VCaP (cell line): Measurements from ENCODE around the gene MEAK7.

Experiments
- H3K27ac ChIP-seq: fragments of 450-650 bp; 2 replicates; pipeline ENCODE4 v1.5.1; 2017
- TF ChIP-seq, protein P1 (sequence below): fragments of 450-650 bp; conservative IDR thresholded peaks from 2 replicates; pipeline ENCODE4 v1.5.1; 2017; ENCODE audit warnings: mild to moderate bottlenecking, moderate library complexity

Gene MEAK7

DNA sequence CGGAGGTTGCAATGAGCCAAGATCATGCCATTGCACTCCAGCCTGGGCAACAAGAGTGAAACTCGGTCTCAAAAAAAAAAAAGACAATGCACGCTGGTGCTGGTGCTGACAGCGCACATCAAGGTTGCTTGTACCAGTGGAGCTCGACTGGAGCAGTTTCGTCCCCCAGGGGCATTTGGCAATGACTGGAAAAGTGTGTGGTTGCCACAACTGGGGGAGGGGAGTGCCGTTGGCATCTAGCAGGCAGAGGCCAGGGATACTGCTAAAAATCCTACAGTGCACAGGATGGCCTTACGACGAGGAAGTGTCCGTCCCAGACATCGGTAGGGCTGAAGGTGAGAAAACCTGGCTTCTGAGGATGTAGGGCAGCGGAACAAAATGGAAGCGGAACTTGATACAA is 2.4 kb downstream of the MEAK7 start:
- TF ChIP-seq, protein P1, sequence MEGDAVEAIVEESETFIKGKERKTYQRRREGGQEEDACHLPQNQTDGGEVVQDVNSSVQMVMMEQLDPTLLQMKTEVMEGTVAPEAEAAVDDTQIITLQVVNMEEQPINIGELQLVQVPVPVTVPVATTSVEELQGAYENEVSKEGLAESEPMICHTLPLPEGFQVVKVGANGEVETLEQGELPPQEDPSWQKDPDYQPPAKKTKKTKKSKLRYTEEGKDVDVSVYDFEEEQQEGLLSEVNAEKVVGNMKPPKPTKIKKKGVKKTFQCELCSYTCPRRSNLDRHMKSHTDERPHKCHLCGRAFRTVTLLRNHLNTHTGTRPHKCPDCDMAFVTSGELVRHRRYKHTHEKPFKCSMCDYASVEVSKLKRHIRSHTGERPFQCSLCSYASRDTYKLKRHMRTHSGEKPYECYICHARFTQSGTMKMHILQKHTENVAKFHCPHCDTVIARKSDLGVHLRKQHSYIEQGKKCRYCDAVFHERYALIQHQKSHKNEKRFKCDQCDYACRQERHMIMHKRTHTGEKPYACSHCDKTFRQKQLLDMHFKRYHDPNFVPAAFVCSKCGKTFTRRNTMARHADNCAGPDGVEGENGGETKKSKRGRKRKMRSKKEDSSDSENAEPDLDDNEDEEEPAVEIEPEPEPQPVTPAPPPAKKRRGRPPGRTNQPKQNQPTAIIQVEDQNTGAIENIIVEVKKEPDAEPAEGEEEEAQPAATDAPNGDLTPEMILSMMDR: no peak
- no peak overlapping the region for H3K27ac ChIP-seq

DNA sequence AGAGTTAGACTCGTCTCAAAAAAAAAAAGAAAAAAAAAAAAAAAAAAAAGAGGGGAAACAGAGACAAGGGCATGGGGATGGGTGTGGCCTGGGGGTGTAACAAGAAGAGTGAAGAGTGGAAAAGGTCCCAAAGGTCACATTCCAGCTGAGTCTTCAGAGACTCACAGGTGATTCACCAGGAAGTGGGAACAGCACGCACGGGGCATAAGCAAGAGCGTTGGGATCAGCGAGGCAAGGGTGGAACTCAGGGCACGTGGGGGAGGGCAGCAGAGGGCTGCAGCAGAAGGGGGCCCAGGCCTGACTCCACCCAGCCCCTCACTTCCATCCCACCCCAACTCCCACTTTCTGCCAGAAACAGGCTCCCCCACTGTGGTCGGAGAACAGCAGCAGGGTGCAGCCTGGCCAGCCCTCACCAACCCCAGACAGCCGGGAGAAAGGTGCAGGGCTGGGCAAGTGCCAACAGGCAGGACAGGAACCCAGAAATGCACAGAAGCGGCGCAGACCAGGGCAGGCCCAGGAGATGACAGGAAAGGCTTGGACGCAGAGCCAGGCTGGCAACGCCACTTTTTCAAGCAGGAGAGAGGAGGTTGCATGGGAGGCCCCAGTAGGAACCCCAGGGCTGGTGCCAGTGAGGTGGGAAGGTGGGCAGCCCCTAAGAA is 3.3 kb downstream of the MEAK7 start:
- TF ChIP-seq, protein P1: no peak
- no peak overlapping the region for H3K27ac ChIP-seq

DNA sequence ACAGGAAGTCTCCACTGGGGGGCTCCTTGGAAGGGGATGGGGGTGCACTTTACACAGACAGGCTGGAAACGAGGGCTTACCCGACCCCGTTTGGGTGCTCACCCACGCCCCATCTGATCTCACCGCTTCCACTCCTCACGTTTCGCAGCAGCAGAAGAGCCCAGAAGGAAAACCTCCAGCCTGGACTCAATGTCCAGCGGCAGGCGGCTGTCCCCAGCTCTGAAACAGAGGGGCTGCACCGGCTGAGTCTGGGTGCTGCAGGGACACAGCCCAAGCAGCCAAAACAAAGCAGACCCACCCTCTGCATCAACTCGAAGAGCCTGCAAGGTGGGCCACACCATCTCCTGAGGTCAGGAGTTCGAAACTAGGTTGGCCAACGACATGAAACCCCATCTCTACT is 3.9 kb downstream of the MEAK7 start:
- TF ChIP-seq, protein P1: no peak
- no peak overlapping the region for H3K27ac ChIP-seq

GRCh38 chr16:84499638-84500037 is 4.8 kb downstream of the MEAK7 start:
- TF ChIP-seq, protein P1: no peak
- no peak overlapping the region for H3K27ac ChIP-seq

- H3K27ac ChIP-seq: no peak overlapping the region
- TF ChIP-seq, protein P1: no peak
Observed at GRCh38 chr16:84498859-84499620, 5.4 kb downstream of the MEAK7 start.

- no peak overlapping the region for H3K27ac ChIP-seq
Observed at GRCh38 chr16:84498223-84498610, 6.2 kb downstream of the MEAK7 start.

More at GRCh38 chr16:84498223-84498610, 6.2 kb downstream of the MEAK7 start:
- TF ChIP-seq, protein P1: no peak
